ENCODE measurements around the gene CLCN3. TPM values are rescaled to one million over a fixed set of nuclear protein-coding genes. Genes with fewer than 3 reads are reported as not detected.
"Not testable (repeated sequence)": the region's sequence is repeated elsewhere in the genome, so short reads cannot be mapped to it uniquely, and the experiment has no call there.

The CLCN3 gene
- 10 to 100 TPM; 39.7 to 80.2 (median 60.7) TPM for polyA plus RNA-seq (ENCODE audit: insufficient read length in 4 of 4)

DNA sequence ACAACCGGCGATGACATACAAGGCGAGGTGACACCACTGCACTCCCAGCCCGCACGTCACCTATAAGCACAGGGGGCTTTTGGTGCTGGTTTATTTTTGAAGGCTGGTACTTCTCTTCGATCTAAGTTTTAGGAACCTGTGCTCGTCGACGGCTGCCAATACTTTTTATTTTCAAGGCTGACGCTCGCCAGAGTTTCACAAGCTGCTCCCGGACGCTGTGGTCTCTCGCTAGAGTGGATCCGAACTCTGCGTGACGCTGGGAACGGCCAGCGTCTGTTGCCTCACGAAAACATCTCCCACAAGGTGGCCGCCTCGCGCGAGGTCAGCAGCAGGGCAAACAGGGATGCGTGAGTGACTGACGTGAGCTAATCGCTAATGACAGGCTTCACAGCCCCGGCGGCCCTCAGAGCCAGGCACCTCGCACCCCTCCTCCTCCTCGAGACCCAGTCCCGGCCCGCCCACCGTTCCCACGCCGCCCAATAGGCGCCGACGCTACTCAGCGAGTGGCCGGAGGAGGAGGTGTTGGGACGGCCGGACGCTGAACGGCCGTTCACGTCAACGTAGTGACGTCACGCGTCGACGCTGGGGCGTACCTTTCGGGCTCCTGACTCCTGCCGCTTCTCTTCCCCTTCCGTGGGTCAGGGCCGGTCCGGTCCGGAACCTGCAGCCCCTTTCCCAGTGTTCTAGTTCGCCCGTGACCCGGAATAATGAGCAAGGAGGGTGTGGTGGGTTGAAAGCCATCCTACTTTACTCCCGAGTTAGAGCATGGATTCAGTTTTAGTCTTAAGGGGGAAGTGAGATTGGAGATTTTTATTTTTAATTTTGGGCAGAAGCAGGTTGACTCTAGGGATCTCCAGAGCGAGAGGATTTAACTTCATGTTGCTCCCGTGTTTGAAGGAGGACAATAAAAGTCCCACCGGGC lies at the start of gene CLCN3:
Gene CLCN3 (plus strand): TSS at position 621 of the 922 bp plus-strand sequence. CDS start 15,351 bp downstream, outside the sequence.
- peak; percentile 92 to 97 (median 96) for DNase-seq (ENCODE audit: low read depth in 4 of 4, low spot score in 3 of 4)

DNA sequence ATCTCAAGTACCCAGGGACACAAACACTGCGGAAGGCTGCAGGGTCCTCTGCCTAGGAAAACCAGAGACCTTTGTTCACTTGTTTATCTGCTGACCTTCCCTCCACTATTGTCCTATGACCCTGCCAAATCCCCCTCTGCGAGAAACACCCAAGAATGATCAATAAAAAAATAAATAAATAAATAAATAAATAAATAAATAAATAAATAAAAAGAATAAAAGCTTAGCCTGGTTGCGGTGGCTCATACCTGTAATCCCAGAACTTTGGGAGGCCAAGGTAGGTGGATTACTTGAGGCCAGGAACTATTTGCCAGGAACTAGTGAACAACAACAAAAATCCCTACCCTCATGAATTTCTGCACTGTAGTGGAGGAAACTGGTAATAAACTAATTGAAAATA lies 49.4 kb upstream of the CLCN3 start:
- DNase-seq (ENCODE audit: low read depth in 4 of 4, low spot score in 3 of 4) = not testable (repeated sequence)

DNA sequence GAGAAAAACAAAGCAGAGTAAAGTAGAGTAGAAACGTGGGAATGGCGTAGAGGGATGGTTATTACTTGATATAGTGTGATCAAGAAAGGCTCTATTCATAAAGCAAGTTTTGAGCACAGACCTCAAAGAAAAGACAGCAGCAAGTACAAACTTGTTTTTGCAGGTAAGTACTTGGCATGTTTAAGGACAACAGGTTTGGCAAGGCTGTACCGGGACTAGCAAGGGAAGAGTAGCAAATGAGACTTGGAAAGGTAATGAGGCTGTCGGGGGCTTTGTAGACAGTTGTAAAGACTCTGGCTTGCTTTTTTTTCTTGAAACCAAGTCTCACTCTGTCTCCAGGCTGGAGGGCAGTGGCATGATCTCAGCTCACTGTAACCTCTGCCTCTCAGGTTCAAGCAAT lies 48.9 kb upstream of the CLCN3 start:
- DNase-seq (ENCODE audit: low read depth in 4 of 4, low spot score in 3 of 4) = no peak

DNA sequence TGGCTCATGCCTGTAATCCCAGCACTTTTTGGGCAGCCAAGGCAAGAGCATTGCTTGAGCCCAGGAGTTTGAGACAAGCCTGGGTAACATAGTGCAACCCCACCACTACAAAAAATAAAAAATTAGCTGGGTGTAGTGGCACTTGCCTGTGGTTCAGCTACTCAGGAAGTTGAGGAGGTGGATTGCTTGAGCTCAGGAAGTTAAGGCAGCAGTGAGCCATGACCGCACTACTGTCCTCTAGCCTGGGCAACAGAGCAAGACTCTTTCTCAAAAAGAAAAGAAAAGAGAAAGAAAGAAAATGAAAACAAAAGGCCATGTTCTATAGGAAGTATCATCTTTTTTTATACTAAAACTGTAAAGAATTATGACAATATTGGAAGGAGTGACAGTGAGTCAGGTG lies 46.5 kb upstream of the CLCN3 start:
- DNase-seq (ENCODE audit: low read depth in 4 of 4, low spot score in 3 of 4) = no peak

DNA sequence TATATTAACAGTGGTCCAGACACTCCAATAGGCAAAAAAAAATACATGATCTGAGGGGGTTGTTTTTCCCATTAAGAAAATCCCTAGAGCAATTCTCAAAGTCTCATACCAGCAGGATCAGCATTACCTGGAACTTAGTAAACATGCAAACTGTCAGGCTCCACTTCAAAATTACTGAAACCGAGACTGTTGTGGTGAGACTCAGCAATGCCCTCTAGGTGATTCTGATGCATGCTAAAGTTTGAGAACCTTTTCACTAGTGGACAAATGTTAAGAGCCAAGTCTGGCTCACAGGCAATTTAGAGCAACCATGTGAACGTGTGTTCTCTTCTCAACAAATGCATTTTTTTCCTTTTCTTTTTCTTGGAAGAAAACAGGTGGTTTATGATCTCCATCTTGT lies 38.2 kb upstream of the CLCN3 start:
- DNase-seq (ENCODE audit: low read depth in 4 of 4, low spot score in 3 of 4) = no peak

DNA sequence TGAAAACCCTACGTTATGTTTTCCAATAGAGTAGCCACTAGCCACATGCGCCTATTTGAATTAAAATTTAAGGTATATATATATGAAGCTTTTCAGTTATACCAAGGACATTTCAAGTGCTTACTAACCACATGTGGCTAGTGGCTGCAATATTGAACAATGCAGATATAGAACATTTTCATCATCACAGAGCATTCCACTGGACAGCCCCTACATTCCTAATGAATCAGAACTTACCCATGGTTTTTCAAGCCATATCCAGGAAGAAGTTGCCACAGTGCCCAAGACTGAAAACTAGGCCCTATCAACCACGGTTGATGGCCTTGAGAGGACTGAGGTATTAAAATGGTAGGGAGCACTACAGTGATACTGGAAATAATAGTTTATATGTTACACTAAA lies 37.7 kb upstream of the CLCN3 start:
- DNase-seq (ENCODE audit: low read depth in 4 of 4, low spot score in 3 of 4) = no peak

DNA sequence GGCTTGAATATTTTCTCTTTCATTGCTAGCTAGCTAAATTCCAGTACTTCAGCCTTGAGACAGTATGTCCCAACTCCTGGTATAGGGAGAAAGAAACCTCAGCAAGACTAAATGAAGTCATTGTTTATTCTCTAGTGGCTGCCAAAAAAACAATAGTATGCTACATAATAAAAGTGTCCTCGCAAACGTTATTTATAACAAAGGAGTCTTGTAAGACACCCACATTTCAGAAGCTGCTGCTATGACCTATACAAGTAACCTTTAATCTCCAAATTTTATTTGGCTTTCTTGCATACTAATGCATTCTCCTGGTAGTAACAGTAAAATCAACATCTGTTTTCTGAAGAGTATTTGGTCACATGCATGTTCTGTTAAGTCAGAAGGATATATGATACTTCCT lies 36.8 kb upstream of the CLCN3 start:
- DNase-seq (ENCODE audit: low read depth in 4 of 4, low spot score in 3 of 4) = peak in 2 of 4 donors; percentile 14 to 24

DNA sequence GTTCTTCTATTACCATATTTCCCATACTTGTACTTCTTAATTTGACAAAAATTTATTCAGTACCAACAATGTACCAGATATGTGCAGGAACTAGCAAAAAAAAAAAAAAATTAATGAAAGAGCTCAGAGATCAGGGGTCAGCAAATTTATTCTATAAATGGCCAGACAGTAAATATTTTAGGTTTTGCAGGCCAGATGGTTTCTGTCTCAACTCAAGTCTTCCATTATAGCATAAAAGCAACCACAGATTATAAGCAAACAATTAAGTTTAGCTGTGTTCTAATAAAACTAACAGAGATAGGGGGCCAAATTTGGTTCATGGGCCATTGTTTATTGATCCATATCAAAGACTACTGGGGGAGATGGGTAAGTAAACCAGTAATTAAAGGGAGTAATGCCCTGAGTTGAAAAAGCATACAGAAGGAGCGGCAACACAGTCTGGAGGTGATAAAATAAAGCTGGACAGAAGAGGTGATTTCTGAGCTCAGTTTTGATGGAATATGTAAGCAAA lies 27.3 kb upstream of the CLCN3 start:
- no peak for DNase-seq (ENCODE audit: low read depth in 4 of 4, low spot score in 3 of 4)

DNA sequence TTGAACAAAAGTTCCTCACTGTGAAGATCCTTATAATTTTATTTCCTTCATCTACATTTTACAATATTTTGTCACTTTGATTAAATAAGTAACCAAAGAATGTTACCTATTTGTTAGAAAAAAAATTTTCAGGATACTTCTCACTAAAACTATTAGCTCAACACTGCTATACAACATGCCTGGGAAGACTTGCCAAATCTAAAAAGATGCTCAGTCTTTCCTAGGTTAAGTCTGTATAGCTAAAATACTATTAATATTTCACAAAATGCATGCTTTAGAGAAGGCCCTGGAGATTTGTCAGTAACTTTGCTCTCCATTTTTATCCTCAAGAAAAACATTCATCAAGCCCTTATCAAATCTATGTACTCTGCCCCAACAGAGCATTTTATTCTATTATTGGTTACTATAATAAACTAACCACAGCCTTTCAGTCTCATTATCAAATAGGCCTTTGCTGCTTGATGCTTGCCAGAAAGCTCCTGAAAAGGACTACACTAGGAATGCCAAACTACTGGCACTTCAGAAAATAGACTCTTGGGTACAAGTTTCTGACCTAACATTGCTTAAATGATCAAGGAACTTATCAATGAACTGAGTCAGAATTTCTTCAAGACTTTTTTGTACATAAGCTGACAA lies 25.7 kb upstream of the CLCN3 start:
- DNase-seq (ENCODE audit: low read depth in 4 of 4, low spot score in 3 of 4) = no peak

DNA sequence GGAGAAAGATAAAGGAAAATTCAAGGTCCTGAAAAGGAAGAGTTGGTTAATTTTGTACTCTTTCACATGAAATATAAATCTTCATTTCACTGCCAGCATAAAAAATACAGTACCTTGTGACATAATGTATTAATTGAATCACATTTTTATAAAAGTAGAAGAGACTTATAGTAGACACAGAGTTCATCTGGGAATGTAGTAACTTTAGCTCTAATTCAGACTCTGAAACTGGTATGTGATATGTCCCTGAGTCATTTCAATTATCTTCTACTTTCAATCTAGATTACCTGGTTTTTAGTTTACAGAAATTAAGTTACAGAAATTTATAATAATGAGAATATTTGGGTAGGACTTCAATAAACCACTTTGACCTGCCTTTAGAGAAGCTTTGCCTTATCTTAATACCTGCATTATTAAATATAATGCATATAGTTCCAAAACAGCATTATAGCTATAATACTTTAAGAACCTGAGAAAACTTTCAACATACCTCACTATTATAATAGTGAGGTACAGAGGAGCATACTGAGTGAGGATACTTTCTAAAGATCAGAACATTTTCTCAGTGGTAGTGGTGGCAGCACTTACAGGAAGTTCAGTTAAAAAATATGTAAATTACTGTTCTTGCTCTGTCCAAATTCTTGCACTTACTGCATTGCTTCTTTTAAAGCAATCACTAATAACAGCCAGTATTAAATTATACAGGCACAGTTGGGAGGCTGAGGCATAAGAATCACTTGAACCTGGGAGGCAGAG lies 19.2 kb upstream of the CLCN3 start:
- DNase-seq (ENCODE audit: low read depth in 4 of 4, low spot score in 3 of 4) = no peak

DNA sequence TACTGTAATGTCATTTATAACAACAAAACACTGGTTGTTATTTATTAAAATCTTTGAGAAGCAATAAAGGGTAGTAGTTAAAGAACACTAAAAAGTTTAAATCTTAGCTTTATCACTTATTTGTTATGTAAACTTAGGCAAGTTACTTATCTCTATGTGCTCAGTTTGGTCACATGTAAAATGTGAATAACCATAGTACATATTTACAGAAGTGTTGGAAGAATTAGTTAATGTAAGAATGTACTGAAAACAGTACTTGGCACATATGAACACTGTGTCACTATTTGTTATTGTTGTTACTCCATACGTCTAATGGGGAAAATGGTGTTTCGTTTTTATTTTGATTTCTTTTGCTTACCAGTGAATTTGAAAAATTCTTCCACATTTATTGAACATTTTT lies 17.1 kb upstream of the CLCN3 start:
- DNase-seq (ENCODE audit: low read depth in 4 of 4, low spot score in 3 of 4) = no peak

DNA sequence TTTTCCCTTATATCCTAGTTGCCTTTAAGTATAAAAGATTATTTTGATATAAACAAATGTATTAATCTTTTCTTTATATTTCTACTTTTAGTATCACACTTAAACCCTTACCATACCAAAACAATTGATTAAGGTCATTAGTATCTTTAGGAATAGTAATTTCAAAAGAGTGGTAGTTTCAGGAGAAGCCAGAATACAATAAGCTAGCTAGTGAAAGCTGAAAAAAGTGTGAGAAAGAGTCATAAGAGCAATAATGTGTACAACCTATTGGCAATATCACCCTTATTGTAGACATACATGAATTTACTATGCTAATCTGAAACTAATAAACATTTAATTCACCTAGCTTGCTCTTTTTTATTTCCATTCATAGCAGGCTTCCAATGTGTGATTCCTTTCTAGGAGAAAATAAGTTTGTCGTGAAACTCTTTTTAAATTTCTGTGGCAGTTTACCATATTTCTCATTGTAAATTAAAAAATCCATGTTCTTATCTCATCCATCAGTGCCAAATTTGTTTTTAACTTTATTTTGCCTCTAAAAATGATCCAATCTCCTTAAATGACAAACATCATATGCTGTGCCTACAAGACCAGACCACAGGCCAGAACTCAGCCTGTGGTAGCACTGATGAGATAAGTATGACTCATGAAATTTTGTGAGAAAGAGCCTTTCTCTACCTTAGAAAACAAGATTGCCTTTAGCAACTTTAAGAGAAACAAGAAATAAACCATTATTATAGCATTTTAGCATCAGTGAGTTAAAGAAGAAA lies 16.1 kb upstream of the CLCN3 start:
- DNase-seq (ENCODE audit: low read depth in 4 of 4, low spot score in 3 of 4) = no peak

DNA sequence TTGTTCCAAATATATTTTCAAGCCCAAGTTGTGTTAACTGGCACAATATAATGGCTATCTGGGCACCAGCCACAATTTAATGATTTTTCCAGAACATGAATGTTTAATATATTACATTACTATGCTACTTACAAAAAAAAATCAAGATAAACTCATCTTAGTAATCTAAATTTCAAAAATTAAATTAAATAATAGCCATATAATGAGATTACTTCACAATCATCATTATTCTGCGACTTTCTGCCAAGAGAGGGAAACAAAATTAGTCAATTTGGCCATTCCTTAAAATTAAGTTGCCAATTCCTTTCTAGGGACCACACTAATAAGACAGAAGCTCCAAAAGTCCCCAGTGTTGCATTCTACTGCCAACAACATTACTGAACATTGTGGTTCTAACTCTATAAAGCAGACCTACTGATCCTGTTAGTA lies 15.5 kb upstream of the CLCN3 start:
- no peak for DNase-seq (ENCODE audit: low read depth in 4 of 4, low spot score in 3 of 4)

DNA sequence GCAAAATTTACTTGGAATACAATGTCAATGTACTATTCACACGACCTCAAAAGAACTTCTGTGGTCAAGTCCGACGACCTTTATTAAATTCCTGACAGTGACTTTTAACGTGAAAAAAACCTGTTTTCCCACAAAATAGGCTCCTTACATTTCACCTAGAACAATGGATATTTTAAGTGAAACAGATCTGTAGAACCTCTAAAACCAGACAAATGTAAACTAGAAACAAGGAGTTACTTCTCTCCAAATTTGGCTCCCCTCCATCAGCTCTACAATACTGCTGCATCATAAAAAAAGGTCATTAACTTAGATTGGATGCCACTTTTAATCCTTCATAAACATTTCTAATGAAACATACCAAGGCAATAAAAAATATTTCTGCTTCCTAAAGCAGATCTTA lies 9.2 kb upstream of the CLCN3 start:
- no peak for DNase-seq (ENCODE audit: low read depth in 4 of 4, low spot score in 3 of 4)

DNA sequence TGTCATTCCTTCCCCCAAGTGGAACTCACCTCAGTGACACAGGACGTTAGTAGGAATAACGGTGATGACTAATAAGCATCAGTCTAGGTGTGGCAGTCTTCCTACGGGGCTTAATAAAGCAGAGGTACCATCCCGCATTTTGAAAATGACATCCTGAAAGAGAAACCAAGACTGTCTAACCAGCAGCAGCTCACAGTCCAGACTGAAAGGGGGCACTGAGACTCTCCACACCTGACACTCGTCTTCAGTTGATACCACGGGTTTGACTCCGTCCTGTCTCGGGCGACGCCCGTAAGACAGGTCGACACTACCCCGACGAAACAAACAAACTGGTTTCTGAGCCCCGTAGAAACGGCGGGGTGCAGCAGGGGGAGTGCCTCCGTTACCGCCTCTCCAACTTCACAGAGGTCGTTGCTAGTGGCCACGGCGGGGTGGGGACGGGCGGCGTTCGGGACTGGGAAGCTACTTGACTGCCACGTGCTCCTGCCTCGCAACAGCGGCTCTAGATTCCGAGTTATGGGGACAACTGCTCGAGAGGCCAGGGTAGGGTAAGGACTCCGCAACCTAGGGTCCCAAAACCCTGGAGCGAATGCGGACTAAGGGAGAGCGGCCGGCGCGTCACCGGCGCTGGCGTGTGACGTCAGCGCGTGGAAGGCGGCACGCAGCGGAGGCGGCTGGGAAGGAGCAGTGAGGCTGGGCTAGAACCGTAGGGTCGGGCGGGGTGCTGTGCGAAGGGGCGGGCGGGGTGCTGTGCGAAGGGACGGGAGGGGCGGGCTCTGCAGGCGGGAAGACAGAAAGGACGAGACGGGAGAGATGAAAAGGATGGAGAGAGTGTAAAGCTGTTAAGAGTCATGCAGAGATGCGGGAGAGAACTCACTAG lies 8.1 kb upstream of the CLCN3 start, which contains the start of gene NEK1:
Gene NEK1 (minus strand): TSS at position 593 of the 880 bp plus-strand sequence. CDS start 9,953 bp downstream, outside the sequence.
- peak in 3 of 4 donors; percentile 68 to 78 (median 69) for DNase-seq (ENCODE audit: low read depth in 4 of 4, low spot score in 3 of 4)

DNA sequence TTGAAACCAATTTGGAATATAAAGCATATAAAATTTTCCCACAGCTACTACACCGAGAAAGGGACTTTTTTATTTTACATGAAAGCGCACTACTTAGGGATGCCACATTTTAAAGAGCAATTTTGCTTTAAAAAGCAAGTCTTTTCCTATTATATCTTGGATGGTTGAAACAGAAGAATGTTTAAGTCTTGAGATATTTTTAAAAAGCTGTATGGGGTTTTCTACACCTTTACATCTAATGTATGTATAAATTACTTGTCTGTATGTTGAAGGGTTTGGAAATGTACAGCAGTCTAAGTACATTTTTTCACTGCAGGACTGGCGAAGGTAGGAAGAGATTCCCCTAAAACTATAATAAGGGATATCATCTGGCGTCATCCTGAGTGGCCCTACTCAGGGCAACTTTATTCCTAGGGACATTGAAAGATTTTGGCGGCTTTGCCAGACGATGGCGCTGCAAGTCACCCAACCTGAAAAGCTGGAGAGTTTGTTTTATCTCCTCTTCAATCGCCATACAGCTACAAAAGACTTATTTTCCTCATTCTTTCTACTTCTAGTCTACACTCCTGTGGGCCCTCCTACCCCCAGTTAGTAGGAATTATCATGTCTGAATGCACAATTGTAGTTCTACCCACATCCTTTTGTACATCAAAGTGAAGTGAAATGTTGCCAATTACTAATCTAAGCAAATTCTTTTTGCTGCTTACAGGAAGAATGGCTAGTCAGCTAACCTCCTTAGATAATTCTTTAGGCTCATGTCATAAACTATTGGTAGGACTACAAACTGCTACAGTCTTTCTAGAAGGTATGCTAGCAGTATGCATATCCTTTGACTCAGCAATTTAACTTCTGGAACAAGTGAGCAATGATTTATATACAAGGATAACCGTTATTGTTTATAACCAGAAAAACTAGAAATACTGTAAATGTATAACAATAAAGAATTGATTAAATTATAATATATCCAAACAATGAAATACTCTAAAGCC lies 7.2 kb upstream of the CLCN3 start:
- DNase-seq (ENCODE audit: low read depth in 4 of 4, low spot score in 3 of 4) = peak in 3 of 4 donors; percentile 68 to 77 (median 76)

DNA sequence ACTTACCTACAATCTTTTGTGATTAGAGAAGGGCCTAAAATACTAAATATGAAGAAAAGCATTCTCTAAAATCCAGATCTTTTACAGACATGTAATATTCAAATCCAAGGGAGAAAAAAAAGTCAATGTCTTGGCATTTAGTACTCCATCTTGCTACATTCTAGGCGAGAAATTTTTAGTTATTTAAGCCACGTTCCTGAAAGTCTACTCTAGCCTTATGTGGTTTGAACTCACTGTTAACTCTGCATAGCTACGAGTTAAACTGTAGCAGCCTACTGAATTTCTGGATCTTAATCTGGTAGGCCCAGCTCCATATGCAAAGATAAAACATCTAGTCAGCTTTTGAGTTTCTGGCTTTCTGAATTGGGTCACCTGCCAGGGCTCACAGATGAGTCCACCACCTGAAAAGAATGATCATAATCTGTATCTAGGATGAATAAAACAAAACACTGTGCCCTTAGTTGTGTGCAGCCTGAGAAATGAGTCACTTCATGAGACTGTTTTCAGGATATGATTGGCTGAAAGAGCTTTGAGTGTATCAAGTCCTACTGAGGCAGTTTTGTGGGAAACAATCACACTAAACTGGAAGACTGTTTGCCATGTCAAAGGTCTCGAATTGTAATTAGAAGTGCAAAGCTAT lies 4.8 kb upstream of the CLCN3 start:
- no peak for DNase-seq (ENCODE audit: low read depth in 4 of 4, low spot score in 3 of 4)

Data from left renal pelvis (tissue), 4 donors.